Measurements from ENCODE around the gene ZSWIM4. TPM values are rescaled to one million over a fixed set of nuclear protein-coding genes. Genes with fewer than 3 reads are reported as not detected.

The ZSWIM4 gene
- total RNA-seq, 6 experiments from 2014 or later = 0.98 to 3.7 (median 1.7) TPM

DNA sequence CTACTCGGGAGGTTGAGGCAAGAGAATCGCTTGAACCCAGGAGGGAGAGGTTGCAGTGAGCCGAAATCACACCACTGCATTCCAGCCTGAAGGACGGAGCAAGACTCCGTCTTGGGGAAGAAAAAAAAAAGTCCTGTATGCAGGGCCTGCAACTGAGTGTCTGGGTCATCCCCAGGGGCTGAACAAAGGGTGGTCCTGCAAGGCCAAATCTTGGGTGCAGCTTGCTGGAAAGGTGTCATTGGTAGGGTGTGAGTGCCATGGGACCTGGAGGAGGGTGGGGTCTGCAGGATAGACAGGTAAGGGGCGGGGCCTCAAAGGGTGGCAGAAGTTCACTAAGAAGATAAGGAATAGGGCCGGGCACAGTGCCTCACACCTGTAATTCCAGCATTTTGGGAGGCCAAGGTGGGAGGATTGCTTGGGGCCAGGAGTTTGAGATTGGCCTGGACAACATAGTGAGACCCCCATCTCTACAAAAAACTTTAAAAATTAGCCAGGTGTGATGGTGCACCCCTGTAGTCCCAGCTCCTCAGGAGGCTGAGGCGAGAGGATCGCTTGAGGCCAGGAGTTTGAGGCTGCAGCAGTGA is 31.5 kb downstream of the ZSWIM4 start:
- Histone ChIP-seq H3K36me3 (no peaks in the 10 kb centered on the region), H3K9me3 (no peaks in the 10 kb centered on the region), H3K27ac (no peak overlapping the region), H3K4me1 (no peaks in the 10 kb centered on the region), H3K27me3 (no peaks in the 10 kb centered on the region), H3K4me3 (no peak overlapping the region)
- DNase-seq (no peak), ATAC-seq (no peak)
- TF ChIP-seq POLR2A (IDR thresholded peaks at IDR 0.05) (no peak), CTCF (IDR thresholded peaks at IDR 0.05) (no peak)
- WGBS (ENCODE audit: insufficient coverage, low coverage, low lambda C conversion rate, missing lambda C conversion rate) = 93% methylated on average over 8 of the region's 9 CpGs
- intact Hi-C loops (cut with DNase I) = no loop called here

DNA sequence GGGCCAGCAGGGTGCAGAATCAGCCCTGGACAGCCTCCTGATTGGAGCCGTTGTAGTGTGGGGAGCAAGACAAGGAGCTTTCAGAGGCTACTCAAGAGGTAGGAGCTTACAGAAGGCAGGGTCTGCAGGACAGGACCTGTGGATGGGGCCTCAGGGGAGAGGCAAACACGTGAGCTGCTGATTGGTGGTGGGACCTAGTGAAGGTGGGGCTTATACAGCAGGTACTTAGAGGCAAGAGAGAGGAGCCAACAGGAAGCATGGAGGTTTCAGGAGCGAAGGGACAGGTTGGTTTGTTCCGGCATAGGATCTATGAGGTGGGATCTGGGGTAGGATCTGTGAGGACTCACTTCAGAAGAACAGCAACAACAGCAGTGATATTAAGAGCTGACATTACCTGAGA is 32.4 kb downstream of the ZSWIM4 start:
- Histone ChIP-seq H3K27me3 (no peaks in the 10 kb centered on the region), H3K4me3 (no peak overlapping the region), H3K9me3 (no peaks in the 10 kb centered on the region), H3K36me3 (no peaks in the 10 kb centered on the region), H3K4me1 (no peaks in the 10 kb centered on the region), H3K27ac (no peak overlapping the region)
- no peak for TF ChIP-seq POLR2A (IDR thresholded peaks at IDR 0.05)
- TF ChIP-seq CTCF (IDR thresholded peaks at IDR 0.05) = no peak
- DNase-seq (no peak), ATAC-seq (no peak)
- 87% methylated on average over 3 of the region's 4 CpGs for WGBS (ENCODE audit: insufficient coverage, low coverage, low lambda C conversion rate, missing lambda C conversion rate)
- intact Hi-C loops (cut with DNase I) = no loop called here

GRCh38 chr19:13830114-13830740 is 35.0 kb downstream of the ZSWIM4 start:
- no peak overlapping the region for H3K27ac ChIP-seq
- no peaks in the 10 kb centered on the region for H3K36me3 ChIP-seq
- peaks cover 0 to 12% (median 0%) of the 10 kb centered on the region in 4 donors for H3K4me1 ChIP-seq
- intact Hi-C loops (cut with DNase I) = no loop called here
- TF ChIP-seq CTCF (IDR thresholded peaks at IDR 0.05) (no peak), POLR2A (IDR thresholded peaks at IDR 0.05) (no peak)
- ATAC-seq (no peak), DNase-seq (no peak)
- H3K9me3 ChIP-seq = no peaks in the 10 kb centered on the region
- 93% methylated on average over 5 of the region's 47 CpGs for WGBS (ENCODE audit: insufficient coverage, low coverage, low lambda C conversion rate, missing lambda C conversion rate)
- no peak overlapping the region for H3K4me3 ChIP-seq
- H3K27me3 ChIP-seq = no peaks in the 10 kb centered on the region

- H3K9me3 ChIP-seq = no peaks in the 10 kb centered on the region
- H3K36me3 ChIP-seq = no peaks in the 10 kb centered on the region
- no peak overlapping the region for H3K27ac ChIP-seq
- WGBS (ENCODE audit: insufficient coverage, low coverage, low lambda C conversion rate, missing lambda C conversion rate) = 89% methylated on average over 12 of the region's 32 CpGs
- TF ChIP-seq CTCF (IDR thresholded peaks at IDR 0.05) = no peak
- TF ChIP-seq POLR2A (IDR thresholded peaks at IDR 0.05) = no peak
- peaks cover 0 to 12% (median 0%) of the 10 kb centered on the region in 4 donors for H3K4me1 ChIP-seq
- no peak for DNase-seq
- no peak overlapping the region for H3K4me3 ChIP-seq
- H3K27me3 ChIP-seq = no peaks in the 10 kb centered on the region
- intact Hi-C loops (cut with DNase I) = no loop called here
- no peak for ATAC-seq
These were observed 35.7 kb downstream of the ZSWIM4 start for GRCh38 chr19:13830741-13831536.

All from right lobe of liver (tissue), 6 donors.